GM19395 (cell line): Measurements from ENCODE around the gene TAS2R41.

Experiments used
- ATAC-seq: cut with Tn5 transposase; IDR thresholded peaks from one replicate; pipeline ENCODE4 v1.9.1; 2021; ENCODE audit warnings: mild to moderate bottlenecking, moderate library complexity; ENCODE audit not compliant: unreplicated experiment

The TAS2R41 gene, protein sequence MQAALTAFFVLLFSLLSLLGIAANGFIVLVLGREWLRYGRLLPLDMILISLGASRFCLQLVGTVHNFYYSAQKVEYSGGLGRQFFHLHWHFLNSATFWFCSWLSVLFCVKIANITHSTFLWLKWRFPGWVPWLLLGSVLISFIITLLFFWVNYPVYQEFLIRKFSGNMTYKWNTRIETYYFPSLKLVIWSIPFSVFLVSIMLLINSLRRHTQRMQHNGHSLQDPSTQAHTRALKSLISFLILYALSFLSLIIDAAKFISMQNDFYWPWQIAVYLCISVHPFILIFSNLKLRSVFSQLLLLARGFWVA

DNA sequence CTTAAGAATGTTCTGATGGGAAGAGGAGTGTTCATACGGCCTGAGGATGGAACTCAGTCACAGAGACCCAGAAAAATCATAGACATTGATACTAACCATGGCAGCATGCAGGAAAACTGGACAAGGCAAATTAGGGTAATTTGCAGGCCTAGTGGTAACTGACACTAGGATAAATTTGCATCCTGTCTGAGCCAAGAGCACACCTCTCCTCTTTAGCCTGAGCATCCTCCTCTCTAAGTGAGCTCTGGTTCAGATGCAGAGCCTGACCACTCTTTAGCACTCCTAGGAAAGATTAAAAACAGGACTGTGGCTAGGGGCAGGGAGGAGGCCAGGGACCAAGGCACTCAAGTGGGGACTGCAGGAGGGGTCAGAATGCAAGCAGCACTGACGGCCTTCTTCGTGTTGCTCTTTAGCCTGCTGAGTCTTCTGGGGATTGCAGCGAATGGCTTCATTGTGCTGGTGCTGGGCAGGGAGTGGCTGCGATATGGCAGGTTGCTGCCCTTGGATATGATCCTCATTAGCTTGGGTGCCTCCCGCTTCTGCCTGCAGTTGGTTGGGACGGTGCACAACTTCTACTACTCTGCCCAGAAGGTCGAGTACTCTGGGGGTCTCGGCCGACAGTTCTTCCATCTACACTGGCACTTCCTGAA is at the start of gene TAS2R41:
Gene TAS2R41, plus strand, starts transcription at position 373 of the 650 bp plus-strand sequence. Its CDS starts 0 bp downstream, at position 373.
- no peak for ATAC-seq

DNA sequence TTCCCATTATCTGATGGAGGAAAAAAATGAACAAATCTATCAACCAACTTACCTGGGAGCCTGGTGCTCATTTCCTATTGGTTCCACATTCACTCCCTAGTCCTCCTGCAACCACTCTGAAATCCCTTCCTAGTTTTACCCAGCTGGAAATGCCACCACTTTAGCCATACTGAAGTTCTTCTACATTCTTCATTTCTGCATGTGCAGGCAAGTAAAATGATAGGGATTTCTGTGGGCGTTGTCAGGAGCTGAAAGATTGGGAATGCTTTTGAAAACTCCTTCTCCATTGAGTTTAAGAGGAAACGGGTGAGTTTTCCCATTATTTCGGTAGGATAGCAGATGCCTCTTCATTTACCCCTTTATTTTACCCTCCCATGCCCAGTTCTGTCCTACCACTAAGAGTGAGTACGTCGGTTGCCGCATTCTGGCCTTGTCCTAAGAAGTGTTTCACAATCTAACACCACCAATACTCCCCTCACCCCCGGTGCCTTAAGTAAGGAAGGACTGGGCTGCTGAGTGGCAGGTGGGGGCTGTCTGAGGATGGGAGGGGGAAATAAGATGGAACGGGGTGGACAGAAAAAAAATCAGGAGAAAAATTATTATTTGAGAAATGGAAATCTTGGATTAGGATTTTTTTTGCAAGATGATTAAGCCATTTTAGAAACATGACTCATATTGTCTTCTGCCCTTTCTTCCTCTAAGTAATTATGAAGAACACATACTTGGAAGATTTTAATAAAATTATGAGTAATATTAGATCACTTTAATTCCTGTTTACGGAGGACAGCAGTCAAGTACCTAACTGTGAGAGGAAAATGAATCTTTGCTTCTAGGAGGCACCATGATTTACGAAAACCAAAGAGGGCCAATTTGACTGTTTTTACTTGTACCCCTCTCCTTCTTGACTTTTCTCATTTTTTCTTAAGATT is 47.6 kb upstream of the TAS2R41 start:
- ATAC-seq, result no peak

DNA sequence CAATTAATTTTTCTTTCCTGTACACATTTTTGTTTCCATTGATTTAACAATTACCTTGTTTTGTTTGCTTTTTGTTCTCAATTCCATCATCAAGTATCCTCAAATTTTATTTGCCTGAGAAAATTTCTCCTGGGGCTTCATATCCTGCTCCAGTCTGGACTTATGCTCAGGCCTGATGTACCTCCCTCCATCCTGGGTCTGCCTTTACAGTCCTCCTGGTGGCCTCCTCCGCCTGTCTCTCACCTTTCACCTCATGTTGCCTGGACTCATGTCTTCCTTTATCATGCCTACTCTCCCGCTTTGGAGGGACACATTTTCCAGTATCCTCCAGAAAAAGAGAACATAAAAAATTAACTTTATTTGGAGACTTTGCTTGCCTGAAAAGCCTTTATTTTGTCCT is 46.6 kb upstream of the TAS2R41 start:
- no peak for ATAC-seq

DNA sequence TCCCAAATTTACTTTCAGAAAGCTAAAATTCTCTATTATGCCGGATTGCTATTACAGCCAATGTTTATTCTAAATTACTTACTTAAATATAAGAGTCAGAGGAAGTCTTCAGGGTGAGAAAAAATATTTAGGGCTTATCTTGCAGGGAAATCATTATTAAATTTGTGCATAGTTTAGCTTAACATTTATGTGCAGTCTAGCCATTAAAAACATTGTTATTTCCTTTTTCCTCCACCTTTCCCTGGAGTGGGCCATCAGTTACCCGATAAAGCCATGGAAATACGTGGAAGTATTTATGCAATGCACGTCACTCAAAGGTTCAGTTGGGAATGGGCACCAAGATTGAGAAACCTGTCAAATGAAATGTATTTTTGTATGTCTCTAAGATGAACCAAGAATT is 43.9 kb upstream of the TAS2R41 start:
- no peak for ATAC-seq

DNA sequence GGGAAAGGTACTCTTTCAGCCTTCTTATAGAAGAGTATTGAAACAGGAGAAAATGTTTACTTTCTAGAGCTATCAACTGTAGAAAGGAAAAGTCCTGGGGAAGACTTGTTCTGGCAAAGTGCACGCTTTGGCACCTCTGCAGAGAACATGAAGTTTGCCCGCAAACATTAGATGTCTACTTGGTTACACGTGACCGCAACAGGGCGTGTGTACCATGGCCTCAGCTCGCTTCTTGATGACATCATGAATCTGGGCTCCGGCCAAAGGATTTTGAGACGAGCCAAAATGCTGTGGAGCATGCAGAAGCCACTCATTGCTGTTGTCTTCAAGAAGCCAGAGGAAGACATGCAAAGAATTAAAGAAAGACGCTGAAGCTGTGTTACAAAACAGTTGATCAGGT is 43.0 kb upstream of the TAS2R41 start:
- ATAC-seq, result no peak

DNA sequence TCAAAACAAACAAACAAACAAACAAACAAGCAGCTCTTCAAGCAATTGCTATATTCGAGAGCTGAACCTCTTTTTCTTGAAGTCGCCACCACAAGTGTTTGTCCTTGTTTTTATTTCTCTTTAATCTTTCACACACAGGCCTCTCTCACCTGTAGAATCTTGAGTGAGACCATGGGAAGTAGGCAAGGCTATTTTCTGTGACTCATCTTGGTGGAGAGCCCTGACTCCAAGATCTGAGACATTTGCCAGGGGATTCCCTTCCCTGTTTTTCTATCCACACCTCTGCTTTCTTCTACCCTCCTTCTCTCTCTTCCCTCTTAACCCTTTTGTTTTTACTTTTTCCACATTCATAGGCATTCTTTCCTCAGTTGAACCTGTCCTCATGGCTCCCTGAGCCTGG is 42.4 kb upstream of the TAS2R41 start:
- ATAC-seq, result no peak

DNA sequence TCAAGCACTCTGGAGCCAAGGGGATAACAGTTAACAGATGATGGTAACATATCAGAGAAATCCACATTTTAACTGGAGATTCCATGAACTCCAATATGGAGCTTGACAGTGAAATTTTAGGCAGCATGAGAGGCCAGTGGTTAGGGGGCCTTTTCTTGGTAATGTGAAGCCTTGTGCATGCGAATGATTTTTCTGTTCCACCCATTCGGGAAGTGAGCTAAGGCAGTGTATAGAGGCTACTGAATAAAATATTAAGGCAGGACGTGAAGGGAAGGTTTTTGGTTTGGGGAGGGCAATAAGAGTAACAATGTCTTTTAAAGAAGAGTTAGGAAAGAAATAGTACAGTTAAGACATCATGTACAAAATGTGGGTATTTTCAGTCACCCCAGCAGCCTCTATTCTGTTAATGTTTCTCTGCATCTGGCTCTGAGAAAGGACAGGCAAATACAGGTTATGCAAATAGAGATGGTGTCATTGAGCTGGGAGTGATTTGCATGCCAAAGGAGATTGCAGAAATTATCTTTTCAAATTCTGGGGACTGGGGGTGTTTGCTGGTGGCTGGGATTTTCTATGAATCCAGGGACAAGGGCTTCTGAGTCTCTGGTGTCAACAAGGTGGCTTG is 41.2 kb upstream of the TAS2R41 start:
- ATAC-seq, result peak; percentile 88

DNA sequence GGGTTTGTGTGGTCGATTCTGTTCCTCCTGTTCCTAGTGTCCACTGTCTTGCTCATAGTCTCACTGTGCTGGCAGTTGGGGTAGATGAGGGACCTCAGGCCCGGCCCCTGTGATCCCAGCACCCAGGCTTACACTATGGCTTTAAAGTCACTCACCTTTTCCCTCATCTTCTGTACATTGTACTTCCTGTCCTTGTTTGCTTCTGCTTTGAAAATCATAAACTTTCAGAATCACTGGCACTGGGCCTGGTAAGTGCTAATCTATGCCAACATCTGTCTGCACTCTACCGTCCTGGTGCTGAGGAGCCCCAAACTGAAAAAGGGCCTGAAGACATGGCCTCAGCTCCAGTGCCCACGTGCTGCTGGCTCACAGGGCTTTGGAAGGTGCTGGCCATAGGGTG is 40.1 kb upstream of the TAS2R41 start:
- ATAC-seq, result peak; percentile 42

DNA sequence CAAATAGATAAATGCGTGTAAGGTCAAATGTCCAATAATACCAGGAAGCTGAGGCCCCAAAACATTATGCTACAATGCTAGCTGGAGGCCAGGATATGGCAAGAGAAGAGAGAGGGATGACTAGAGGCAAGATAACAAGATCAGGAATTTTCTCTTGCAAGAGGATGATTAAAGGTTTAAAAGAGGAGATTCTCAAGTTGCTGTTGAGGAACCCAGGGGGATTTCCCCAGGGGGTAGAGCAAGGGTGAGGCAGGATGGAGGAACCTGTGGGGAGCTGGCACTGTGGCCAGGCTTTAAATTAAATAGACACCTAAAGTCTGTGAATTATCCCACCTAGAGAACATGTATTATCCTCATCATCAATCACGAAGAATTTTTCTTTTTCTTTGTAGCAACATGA is 37.8 kb upstream of the TAS2R41 start:
- no peak for ATAC-seq

DNA sequence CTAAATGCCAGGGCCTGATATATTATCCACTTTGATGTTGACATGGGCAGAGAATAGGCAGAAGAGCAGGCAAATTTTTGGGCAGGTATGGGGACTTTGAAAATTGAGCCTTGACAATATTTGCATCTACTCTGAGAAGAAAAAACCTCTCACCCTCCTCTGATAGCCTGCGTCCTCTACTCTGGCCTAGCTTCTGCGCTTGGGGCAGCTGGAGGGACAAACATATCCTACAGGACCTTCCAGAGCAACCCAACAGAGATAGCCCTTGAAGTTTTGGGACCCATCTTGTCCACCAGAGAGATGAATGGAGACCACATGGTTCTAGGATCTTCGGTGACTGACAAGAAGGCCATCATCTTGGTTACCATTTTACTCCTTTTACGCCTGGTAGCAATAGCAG is 34.5 kb upstream of the TAS2R41 start, which contains the start of gene TAS2R60:
Gene TAS2R60, plus strand, starts transcription at position 301 of the 400 bp plus-strand sequence. Its CDS starts 0 bp downstream, at position 301.
- no peak for ATAC-seq

DNA sequence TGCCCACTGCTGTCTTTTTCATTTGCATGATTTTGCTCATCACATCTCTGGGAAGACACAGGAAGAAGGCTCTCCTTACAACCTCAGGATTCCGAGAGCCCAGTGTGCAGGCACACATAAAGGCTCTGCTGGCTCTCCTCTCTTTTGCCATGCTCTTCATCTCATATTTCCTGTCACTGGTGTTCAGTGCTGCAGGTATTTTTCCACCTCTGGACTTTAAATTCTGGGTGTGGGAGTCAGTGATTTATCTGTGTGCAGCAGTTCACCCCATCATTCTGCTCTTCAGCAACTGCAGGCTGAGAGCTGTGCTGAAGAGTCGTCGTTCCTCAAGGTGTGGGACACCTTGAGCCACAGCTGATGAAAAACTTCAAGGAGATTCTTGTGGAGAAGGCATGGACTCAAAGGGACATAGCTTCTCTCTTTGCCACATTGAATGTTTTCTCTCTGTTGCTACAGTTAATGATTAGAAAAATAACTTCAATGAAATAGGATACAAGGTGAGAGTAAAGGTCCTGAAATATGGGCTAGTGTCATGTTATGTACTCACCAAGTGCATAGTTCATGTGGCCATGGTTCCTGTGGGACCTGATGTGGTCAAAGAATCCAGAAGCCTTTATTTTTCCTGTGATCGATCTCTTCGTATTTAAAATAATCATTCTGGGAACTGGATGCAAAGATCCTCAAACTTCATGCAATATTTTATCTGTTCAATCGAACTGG is 33.5 kb upstream of the TAS2R41 start:
- ATAC-seq, result no peak

DNA sequence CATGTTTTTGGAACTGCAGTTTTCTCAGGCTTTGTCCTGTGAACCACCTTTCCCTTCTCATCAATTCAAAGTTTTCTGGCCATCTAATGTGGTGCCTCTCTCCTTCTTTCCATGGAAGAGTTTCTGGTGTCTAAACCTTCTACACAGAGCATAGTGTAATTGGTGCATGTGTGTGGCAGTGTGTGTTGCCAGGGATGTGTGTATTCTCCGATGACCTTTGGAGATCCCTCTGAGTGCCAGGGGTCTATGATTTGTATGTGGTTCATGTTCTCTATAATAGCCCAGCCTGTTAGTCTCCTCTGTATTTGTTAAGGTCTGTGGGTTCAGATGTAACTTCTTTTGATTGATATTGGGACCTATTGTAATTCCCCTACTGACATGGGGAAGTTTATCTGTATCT is 32.9 kb upstream of the TAS2R41 start:
- no peak for ATAC-seq

DNA sequence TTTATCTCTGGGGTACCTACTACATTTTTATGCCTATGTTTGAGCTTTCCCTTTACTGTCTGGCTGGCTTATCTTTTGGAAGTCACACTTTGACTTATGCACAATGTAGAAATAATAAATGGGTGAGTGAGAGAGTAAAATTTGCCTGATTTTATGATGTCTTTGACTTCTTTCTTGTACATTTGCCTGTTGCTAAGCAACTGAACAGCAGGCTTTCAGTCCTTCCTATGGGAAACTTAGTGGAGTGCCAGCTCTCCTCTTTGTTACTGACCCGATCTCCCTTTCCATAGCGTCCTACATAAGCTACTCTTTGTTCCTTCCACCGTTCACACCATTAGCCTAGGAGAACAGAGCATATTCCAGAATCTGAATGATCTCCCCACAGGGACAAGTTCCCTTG is 30.2 kb upstream of the TAS2R41 start:
- ATAC-seq, result no peak

DNA sequence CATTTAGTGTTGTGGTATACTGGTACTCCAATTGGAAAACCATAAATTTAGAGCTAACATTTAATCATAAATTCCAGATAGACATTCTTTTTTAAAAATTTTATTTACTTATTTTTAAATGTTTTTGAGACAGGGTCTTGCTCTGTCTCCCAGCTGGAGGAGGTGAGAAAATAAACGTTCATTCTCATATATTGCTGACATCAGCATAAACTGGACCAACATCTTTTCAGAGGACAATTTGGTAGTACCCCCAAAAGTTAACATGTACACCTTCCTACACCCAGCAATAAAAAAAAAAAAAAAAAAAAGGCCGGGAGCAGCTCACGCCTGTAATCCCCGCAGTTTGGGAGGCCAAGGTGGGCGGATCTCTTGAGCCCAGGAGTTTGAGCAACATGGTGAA is 29.2 kb upstream of the TAS2R41 start:
- no peak for ATAC-seq

DNA sequence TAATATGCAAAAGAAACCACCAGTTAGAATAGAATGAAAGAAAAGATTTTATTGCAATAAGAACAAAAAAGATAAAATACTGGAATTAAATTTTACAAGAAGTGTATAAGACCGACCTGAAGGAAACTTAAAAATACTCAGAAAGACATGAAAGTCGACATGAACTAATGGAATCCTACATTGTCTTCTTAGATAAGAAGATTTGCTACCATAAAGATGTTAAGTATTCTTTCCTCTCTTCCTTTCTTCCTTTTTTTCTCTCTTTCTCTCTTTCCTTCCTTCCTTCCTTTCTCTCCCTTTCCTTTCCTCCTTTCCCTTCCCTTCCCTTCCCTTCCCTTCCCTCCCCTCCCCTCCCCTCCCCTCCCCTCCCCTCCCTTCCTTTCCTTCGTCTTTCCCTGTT is 27.9 kb upstream of the TAS2R41 start:
- ATAC-seq, result no peak

DNA sequence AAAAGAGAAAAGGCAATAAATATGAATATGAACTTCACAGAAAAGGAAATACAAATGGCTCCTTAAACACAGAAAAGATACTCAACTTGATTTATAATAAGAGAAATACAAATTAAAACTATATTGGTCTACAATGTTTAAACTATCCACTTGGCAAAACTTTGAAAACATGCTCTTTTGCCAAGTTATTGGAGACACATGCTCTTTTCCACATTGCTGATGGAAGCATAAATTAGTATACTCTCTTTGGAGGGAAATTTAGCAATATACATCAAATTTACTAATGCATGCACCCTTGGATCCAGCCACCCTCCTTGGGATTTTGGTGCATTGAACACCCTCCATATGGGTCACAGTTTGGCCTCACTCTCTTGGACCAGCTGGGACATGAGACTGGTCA is 26.6 kb upstream of the TAS2R41 start:
- ATAC-seq, result no peak

DNA sequence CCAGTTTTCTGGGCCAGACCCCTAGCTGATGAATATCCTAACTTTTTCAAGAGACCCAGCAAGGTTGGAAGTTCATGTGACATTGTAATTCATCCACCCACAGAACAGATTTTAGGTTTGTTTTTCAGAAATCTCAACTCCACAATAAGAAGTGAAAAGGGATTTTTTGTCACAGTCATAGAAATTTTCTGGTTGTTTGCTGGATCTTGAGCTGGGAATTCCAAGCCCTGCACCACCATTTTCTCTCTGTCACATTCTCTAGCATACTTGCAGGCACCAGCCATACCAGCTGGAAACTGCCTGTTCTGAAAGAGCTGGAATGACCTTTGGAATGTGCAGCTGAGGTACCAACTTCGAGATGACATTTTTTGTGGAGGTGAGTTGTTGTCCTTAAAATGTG is 25.9 kb upstream of the TAS2R41 start:
- no peak for ATAC-seq

DNA sequence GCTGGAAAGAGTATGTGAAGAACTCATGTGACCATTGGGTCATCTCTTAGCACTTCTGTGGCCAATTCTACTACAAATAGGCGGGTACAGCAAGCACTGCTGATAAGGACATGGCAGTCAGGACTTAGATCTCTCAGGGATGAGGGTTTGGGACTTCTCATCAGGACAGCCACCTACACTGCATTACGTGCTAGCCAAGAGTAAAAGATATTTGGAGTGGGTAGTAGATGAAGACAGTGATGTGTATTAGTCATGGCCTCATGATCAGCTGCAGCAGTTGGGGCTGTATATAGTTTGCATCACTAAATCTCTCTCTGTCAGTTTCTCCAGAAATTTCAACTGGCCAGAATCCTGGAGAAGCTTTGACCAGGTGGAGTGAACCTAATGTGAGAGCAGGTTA is 25.2 kb upstream of the TAS2R41 start:
- no peak for ATAC-seq

DNA sequence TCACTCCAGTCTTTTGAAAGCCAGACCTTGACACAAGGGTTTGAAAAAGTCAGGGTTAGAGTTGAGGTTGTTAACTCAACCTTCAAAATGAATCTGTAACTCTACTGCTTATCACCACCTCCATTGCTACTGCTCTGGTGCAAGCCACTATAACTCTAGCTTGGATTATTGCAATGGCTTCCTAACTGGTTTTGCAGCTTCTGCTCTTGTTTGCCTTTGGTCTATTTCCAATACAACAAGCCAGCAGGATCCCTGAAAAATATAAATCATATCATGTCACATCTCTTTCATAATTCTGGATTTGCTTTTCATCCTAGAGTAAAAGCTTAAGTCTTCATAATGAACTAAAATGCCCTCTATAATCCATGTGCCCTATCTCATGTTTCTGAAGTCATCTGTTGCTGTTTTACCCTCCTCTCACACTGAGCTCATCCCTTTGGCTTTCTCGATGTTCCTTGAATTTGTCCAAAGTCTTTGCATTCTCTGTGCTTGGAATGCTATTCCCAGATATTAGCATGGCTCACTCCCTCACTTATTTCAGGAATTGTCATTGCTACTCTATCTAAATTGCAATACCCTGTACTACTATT is 23.5 kb upstream of the TAS2R41 start:
- ATAC-seq, result no peak

DNA sequence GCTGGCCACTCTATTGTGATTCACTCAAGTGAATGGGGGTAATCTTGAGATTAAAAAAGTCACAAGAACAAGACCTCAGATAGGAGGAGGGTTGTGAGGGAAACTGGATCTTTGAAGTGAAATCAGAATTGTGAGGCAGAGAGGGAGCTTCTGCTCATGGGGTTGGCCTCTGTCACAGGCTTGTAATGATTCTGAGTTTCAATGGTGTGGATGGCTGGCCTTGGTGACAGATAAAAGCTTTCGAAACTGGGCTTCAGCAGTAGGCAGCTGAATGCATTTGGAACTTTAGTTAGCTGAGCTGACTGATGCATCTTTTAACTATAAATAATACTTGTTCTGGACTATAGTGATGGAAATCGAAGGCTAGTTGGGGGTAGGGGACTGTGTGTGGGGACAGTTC is 22.2 kb upstream of the TAS2R41 start:
- ATAC-seq, result no peak
